GM13976 (cell line): ENCODE data around the gene NIN.

Experiments used
- DNase-seq: peaks from one replicate; pipeline ENCODE4 v3.0.0; 2012; ENCODE audit warnings: low spot score
- in situ Hi-C: fragments of 300-500 bp; cut with MboI; formaldehyde crosslinking; loops from one replicate; pipeline ENCODE4 v1.12.0; 2022; ENCODE audit warnings: low sequenced_read_pairs, mixed read lengths, inconsistent platforms; ENCODE audit not compliant: unreplicated experiment
- TF ChIP-seq, protein P1 (sequence below): IDR thresholded peaks from 2 replicates; pipeline ENCODE4 v1.5.1; 2012; ENCODE audit warnings: borderline replicate concordance, mild to moderate bottlenecking; ENCODE audit not compliant: insufficient read depth; ENCODE audit errors: extremely low read depth, missing control alignments, control extremely low read depth

The NIN gene

DNA sequence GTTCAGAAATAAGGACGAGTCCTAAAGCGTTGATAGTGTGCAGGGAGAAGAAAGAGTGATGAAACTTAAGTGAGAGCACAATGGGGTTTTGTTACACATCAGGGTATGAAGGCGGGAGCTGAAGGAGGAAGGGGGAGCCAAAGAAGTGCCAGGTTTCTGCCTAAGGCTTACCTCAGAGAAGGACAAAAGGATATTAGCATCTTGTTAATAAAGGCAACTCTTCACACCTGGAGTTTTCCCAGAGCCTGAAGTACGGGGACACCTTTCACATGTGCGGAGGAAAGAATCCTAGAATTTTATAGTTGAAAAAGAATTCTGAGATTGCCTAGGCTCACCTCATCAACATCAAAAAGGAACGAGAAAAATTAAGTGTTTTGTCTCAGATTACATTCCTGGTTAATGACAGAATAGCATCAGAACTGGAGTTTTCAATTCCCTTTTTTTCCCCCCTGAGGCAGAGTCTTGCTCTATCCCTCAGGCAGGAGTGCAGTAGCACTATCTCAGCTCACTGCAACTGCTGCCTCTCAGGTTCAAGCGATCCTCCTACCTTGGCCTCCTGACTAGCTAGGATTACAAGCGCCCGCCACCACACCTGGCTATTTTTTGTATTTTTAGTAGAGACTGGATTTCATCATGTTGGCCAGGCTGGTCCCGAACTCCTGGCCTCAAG is 160.6 kb downstream of the NIN start:
- in situ Hi-C loops: no loop called here
- DNase-seq: no peak
- TF ChIP-seq, protein P1, sequence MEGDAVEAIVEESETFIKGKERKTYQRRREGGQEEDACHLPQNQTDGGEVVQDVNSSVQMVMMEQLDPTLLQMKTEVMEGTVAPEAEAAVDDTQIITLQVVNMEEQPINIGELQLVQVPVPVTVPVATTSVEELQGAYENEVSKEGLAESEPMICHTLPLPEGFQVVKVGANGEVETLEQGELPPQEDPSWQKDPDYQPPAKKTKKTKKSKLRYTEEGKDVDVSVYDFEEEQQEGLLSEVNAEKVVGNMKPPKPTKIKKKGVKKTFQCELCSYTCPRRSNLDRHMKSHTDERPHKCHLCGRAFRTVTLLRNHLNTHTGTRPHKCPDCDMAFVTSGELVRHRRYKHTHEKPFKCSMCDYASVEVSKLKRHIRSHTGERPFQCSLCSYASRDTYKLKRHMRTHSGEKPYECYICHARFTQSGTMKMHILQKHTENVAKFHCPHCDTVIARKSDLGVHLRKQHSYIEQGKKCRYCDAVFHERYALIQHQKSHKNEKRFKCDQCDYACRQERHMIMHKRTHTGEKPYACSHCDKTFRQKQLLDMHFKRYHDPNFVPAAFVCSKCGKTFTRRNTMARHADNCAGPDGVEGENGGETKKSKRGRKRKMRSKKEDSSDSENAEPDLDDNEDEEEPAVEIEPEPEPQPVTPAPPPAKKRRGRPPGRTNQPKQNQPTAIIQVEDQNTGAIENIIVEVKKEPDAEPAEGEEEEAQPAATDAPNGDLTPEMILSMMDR: no peak
